ENCODE results near the gene STPG2. TPM values are rescaled to one million over a fixed set of nuclear protein-coding genes. Genes with fewer than 3 reads are reported as not detected.

STPG2 gene
- total RNA-seq, 2 experiments from 2014 or later: not detected

GRCh38 chr4:98027827-98028226, 115.4 kb downstream of the STPG2 start:
- no peaks in the 10 kb centered on the region for H3K36me3 ChIP-seq (ENCODE audit: insufficient read depth, low read length)
- ChIA-PET CTCF (ENCODE audit: unreplicated experiment) (no interaction called here), POLR2A (no interaction called here)
- H3K9me2 ChIP-seq (ENCODE audit: insufficient read depth, low read length): no peaks in the 10 kb centered on the region
- H3K79me2 ChIP-seq (ENCODE audit: insufficient read depth, low read depth, low read length): no peaks in the 10 kb centered on the region
- no TSS peak for BruUV-seq (replicated peaks)
- H2AFZ ChIP-seq (ENCODE audit: low read length): no peak overlapping the region
- intact Hi-C loops (cut with micrococcal nuclease; ENCODE audit: unreplicated experiment): no loop called here
- no peak overlapping the region for H3K4me2 ChIP-seq (ENCODE audit: low read length)
- H3K9me3 ChIP-seq (ENCODE audit: low read length): no peaks in the 10 kb centered on the region
- no peak for TF ChIP-seq EZH2phosphoT487 (IDR thresholded peaks at IDR 0.05; ENCODE audit: borderline replicate concordance, low read depth, low read length)
- no peak for TF ChIP-seq CTCF (conservative IDR thresholded peaks at IDR 0.05; ENCODE audit: low read length)
- no peak overlapping the region for H3K4me3 ChIP-seq (ENCODE audit: low read depth, low read length, poor library complexity, severe bottlenecking)
- no peak for DNase-seq (ENCODE audit: low spot score)
- H4K20me1 ChIP-seq (ENCODE audit: insufficient read depth, low read length): no peaks in the 10 kb centered on the region
- H3K27ac ChIP-seq (ENCODE audit: low read depth, low read length, poor library complexity, severe bottlenecking): no peak overlapping the region
- H3K4me1 ChIP-seq (ENCODE audit: insufficient read depth, low read length, poor library complexity, severe bottlenecking): no peaks in the 10 kb centered on the region

- Histone ChIP-seq H3K27ac (ENCODE audit: low read depth, low read length, poor library complexity, severe bottlenecking) (no peak overlapping the region), H3K36me3 (ENCODE audit: insufficient read depth, low read length) (no peaks in the 10 kb centered on the region), H2AFZ (ENCODE audit: low read length) (no peak overlapping the region), H3K9me3 (ENCODE audit: low read length) (no peaks in the 10 kb centered on the region), H3K4me2 (ENCODE audit: low read length) (no peak overlapping the region), H4K20me1 (ENCODE audit: insufficient read depth, low read length) (no peaks in the 10 kb centered on the region), H3K79me2 (ENCODE audit: insufficient read depth, low read depth, low read length) (no peaks in the 10 kb centered on the region), H3K4me1 (ENCODE audit: insufficient read depth, low read length, poor library complexity, severe bottlenecking) (no peaks in the 10 kb centered on the region), H3K4me3 (ENCODE audit: low read depth, low read length, poor library complexity, severe bottlenecking) (no peak overlapping the region), H3K9me2 (ENCODE audit: insufficient read depth, low read length) (no peaks in the 10 kb centered on the region)
- no TSS peak for BruUV-seq (replicated peaks)
- no peak for TF ChIP-seq EZH2phosphoT487 (IDR thresholded peaks at IDR 0.05; ENCODE audit: borderline replicate concordance, low read depth, low read length)
- TF ChIP-seq CTCF (conservative IDR thresholded peaks at IDR 0.05; ENCODE audit: low read length): no peak
- intact Hi-C loops (cut with micrococcal nuclease; ENCODE audit: unreplicated experiment): no loop called here
- POLR2A ChIA-PET: no interaction called here
- CTCF ChIA-PET (ENCODE audit: unreplicated experiment): no interaction called here
- DNase-seq (ENCODE audit: low spot score): no peak
These were observed 116.9 kb downstream of the STPG2 start for GRCh38 chr4:98026362-98026761.

- DNase-seq (ENCODE audit: low spot score): no peak
- no peaks in the 10 kb centered on the region for H3K36me3 ChIP-seq (ENCODE audit: insufficient read depth, low read length)
- no peak overlapping the region for H3K4me3 ChIP-seq (ENCODE audit: low read depth, low read length, poor library complexity, severe bottlenecking)
- H3K27ac ChIP-seq (ENCODE audit: low read depth, low read length, poor library complexity, severe bottlenecking): no peak overlapping the region
- no peak overlapping the region for H2AFZ ChIP-seq (ENCODE audit: low read length)
- no TSS peak for BruUV-seq (replicated peaks)
- TF ChIP-seq CTCF (conservative IDR thresholded peaks at IDR 0.05; ENCODE audit: low read length) (no peak), EZH2phosphoT487 (IDR thresholded peaks at IDR 0.05; ENCODE audit: borderline replicate concordance, low read depth, low read length) (no peak)
- H3K9me3 ChIP-seq (ENCODE audit: low read length): no peaks in the 10 kb centered on the region
- H3K79me2 ChIP-seq (ENCODE audit: insufficient read depth, low read depth, low read length): no peaks in the 10 kb centered on the region
- POLR2A ChIA-PET: no interaction called here
- CTCF ChIA-PET (ENCODE audit: unreplicated experiment): no interaction called here
- no peak overlapping the region for H3K4me2 ChIP-seq (ENCODE audit: low read length)
- intact Hi-C loops (cut with micrococcal nuclease; ENCODE audit: unreplicated experiment): no loop called here
- no peaks in the 10 kb centered on the region for H3K4me1 ChIP-seq (ENCODE audit: insufficient read depth, low read length, poor library complexity, severe bottlenecking)
- H3K9me2 ChIP-seq (ENCODE audit: insufficient read depth, low read length): no peaks in the 10 kb centered on the region
- no peaks in the 10 kb centered on the region for H4K20me1 ChIP-seq (ENCODE audit: insufficient read depth, low read length)
These were observed 136.4 kb downstream of the STPG2 start for GRCh38 chr4:98006814-98007412.
